Measurements from ENCODE around the gene PTPRD.

The PTPRD gene

GRCh38 chr9:8515748-8516147 is 2097.1 kb downstream of the PTPRD start:
- DNase-seq (ENCODE audit: low read depth in 2 of 2), result no peak

- no peak for DNase-seq (ENCODE audit: low read depth in 2 of 2)
These were observed 2098.0 kb downstream of the PTPRD start for GRCh38 chr9:8514760-8515159.

GRCh38 chr9:8508671-8509290 is 2104.0 kb downstream of the PTPRD start:
- no peak for DNase-seq (ENCODE audit: low read depth in 2 of 2)

GRCh38 chr9:8494571-8494970 is 2118.2 kb downstream of the PTPRD start:
- DNase-seq (ENCODE audit: low read depth in 2 of 2), result no peak

- DNase-seq (ENCODE audit: low read depth in 2 of 2), result no peak
These were observed 2120.1 kb downstream of the PTPRD start for GRCh38 chr9:8492679-8493078.

- DNase-seq (ENCODE audit: low read depth in 2 of 2), result no peak
These were observed 2120.8 kb downstream of the PTPRD start for GRCh38 chr9:8492024-8492423.

GRCh38 chr9:8491563-8491962 is 2121.2 kb downstream of the PTPRD start:
- no peak for DNase-seq (ENCODE audit: low read depth in 2 of 2)

- DNase-seq (ENCODE audit: low read depth in 2 of 2), result no peak
These were observed 2123.0 kb downstream of the PTPRD start for GRCh38 chr9:8489835-8490234.

GRCh38 chr9:8486095-8486494 is 2126.7 kb downstream of the PTPRD start:
- no peak for DNase-seq (ENCODE audit: low read depth in 2 of 2)

GRCh38 chr9:8484597-8485191 is 2128.1 kb downstream of the PTPRD start:
- no peak for DNase-seq (ENCODE audit: low read depth in 2 of 2)

- DNase-seq (ENCODE audit: low read depth in 2 of 2), result no peak
These were observed 2135.4 kb downstream of the PTPRD start for GRCh38 chr9:8477450-8477849.

GRCh38 chr9:8474937-8475336 is 2137.9 kb downstream of the PTPRD start:
- no peak for DNase-seq (ENCODE audit: low read depth in 2 of 2)

- DNase-seq (ENCODE audit: low read depth in 2 of 2), result no peak
These were observed 2139.4 kb downstream of the PTPRD start for GRCh38 chr9:8473244-8474020.

GRCh38 chr9:8468045-8468637 is 2144.7 kb downstream of the PTPRD start:
- no peak for DNase-seq (ENCODE audit: low read depth in 2 of 2)

GRCh38 chr9:8457816-8458215 is 2155.0 kb downstream of the PTPRD start:
- DNase-seq (ENCODE audit: low read depth in 2 of 2), result no peak

GRCh38 chr9:8457055-8457454 is 2155.7 kb downstream of the PTPRD start:
- DNase-seq (ENCODE audit: low read depth in 2 of 2), result no peak

GRCh38 chr9:8456344-8456743 is 2156.5 kb downstream of the PTPRD start:
- no peak for DNase-seq (ENCODE audit: low read depth in 2 of 2)

GRCh38 chr9:8450810-8451545 is 2161.8 kb downstream of the PTPRD start:
- no peak for DNase-seq (ENCODE audit: low read depth in 2 of 2)

- no peak for DNase-seq (ENCODE audit: low read depth in 2 of 2)
These were observed 2164.6 kb downstream of the PTPRD start for GRCh38 chr9:8448226-8448625.

- DNase-seq (ENCODE audit: low read depth in 2 of 2), result no peak
These were observed 2165.2 kb downstream of the PTPRD start for GRCh38 chr9:8447601-8448000.

- DNase-seq (ENCODE audit: low read depth in 2 of 2), result no peak
These were observed 2174.9 kb downstream of the PTPRD start for GRCh38 chr9:8437876-8438275.

GRCh38 chr9:8437259-8437658 is 2175.5 kb downstream of the PTPRD start:
- DNase-seq (ENCODE audit: low read depth in 2 of 2), result no peak

Data from stimulated activated CD8-positive, alpha-beta memory T cell treated with anti-CD3 and anti-CD28 coated beads, Interleukin-15, amount 100 ng/mL, for 4 hours (primary cell).